Measurements from ENCODE around the gene YTHDF2. TPM values are rescaled to one million over a fixed set of nuclear protein-coding genes. Genes with fewer than 3 reads are reported as not detected.
"Not testable (repeated sequence)": the region's sequence is repeated elsewhere in the genome, so short reads cannot be mapped to it uniquely, and the experiment has no call there.

The YTHDF2 gene
- total RNA-seq, 1 donor from 2014 or later, result 81.2 TPM

DNA sequence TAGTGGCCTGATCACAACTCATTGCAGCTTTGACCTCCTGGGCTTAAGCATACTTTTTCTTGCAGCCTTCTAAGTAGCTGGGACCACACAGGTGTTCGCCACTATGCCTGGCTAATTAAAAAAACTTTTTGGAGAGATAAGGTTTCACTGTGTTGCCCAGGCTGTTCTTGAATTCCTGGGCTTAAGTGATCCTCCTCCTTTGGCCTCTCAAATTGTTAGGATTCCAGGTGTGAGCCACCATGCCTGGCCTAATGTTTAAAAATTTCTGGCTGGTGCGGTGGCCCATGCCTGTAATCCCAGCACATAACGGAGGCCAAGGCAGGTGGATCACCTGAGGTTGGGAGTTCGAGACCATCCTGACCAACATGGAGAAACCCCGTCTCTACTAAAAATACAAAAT is 24.4 kb downstream of the YTHDF2 start:
- ChIA-PET POLR2A (interaction anchor here (0.7 kb wide), 3 partner anchors 19 to 321 kb away, joined by 4 to 6 read pairs (median 4); no protein-coding TSS in a partner anchor), CTCF (no interaction called here)
- Mint-ChIP-seq H3K4me3 (no peak overlapping the region), H3K9me3 (no peaks in the 10 kb centered on the region), H3K27ac (no peak overlapping the region), H3K4me1 (peaks cover 28% of the 10 kb centered on the region), H3K27me3 (no peaks in the 10 kb centered on the region), H3K36me3 (ENCODE audit: low read depth) (peaks cover 47% of the 10 kb centered on the region)
- no peak for DNase-seq
- TF ChIP-seq, protein P1, sequence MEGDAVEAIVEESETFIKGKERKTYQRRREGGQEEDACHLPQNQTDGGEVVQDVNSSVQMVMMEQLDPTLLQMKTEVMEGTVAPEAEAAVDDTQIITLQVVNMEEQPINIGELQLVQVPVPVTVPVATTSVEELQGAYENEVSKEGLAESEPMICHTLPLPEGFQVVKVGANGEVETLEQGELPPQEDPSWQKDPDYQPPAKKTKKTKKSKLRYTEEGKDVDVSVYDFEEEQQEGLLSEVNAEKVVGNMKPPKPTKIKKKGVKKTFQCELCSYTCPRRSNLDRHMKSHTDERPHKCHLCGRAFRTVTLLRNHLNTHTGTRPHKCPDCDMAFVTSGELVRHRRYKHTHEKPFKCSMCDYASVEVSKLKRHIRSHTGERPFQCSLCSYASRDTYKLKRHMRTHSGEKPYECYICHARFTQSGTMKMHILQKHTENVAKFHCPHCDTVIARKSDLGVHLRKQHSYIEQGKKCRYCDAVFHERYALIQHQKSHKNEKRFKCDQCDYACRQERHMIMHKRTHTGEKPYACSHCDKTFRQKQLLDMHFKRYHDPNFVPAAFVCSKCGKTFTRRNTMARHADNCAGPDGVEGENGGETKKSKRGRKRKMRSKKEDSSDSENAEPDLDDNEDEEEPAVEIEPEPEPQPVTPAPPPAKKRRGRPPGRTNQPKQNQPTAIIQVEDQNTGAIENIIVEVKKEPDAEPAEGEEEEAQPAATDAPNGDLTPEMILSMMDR (IDR thresholded peaks at IDR 0.05), result no peak
- intact Hi-C loops (cut with micrococcal nuclease), result no loop called here
- no peak for ATAC-seq (ENCODE audit: low read depth)

DNA sequence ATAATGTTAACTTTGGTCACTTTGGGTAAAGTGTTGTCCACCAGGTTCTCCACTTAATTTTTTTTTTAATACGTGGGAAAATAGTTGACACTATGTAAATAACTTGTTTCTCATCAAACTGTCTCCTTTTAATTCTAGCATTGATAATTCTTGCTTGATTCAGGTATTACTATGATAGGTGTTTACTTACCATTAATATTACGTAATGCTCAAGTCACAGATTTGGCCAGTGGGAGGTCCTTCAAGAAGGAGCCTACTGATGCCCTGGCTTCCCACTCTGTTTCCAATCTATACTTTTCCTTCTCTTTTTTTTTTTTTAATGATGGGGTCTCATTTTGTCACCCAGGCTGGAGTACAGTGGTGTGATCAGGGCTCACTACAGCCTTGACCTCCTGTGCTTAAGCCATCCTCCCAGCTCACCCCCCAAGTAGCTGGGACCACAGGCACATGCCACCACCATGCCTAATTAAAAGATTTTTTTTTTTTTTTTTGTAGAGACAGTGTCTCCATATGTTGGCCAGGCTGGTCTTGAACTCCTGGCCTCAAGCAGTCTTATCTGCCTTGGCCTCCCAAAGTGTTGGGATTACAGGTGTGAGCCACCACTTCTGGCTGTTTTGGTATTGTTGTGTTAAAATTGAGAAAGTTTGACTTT is 29.9 kb downstream of the YTHDF2 start:
- Mint-ChIP-seq H3K9me3 (no peaks in the 10 kb centered on the region), H3K27me3 (no peaks in the 10 kb centered on the region), H3K4me3 (no peak overlapping the region), H3K27ac (no peak overlapping the region), H3K4me1 (peaks cover 22% of the 10 kb centered on the region), H3K36me3 (ENCODE audit: low read depth) (peaks cover 53% of the 10 kb centered on the region)
- ATAC-seq (ENCODE audit: low read depth) (no peak), DNase-seq (no peak)
- POLR2A ChIA-PET, result no interaction called here
- intact Hi-C loops (cut with micrococcal nuclease), result no loop called here
- CTCF ChIA-PET, result no interaction called here
- TF ChIP-seq, protein P1 (IDR thresholded peaks at IDR 0.05), result no peak

DNA sequence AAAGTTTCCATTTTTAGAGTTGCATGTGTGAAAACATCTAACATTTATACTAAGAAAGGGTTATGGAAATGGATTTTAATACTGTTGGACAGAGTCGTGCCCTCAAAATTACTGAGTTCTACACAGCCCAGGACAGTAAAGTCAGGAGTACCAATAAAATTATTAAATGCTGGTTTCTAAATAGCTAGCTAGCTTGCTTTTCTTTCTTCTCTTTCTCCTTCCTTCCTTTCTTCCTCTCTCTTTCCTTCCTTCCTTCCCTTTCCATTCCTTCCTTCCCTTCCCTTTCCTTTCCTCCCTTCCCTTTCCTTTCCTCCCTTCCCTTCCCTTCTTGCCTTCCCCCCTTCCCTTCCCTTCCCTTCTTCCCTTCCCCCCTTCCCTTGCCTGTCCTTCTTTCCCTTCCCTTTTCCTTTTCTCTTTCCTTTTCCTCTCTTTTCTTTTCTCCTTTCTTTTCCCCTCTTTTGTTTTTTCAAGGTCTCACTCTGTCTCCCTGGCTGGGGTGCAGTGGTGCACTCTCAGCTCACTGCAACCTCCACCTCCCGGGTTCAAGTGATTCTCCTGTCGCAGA is 33.9 kb downstream of the YTHDF2 start:
- TF ChIP-seq, protein P1 (IDR thresholded peaks at IDR 0.05), result no peak
- ChIA-PET CTCF (interaction anchor here (0.7 kb wide), 1 partner anchor 385 kb away, joined by 3 read pairs; no protein-coding TSS in a partner anchor), POLR2A (no interaction called here)
- DNase-seq, result no peak
- ATAC-seq (ENCODE audit: low read depth), result no peak
- peaks cover 20% of the 10 kb centered on the region for H3K4me1 Mint-ChIP-seq
- no peak overlapping the region for H3K27ac Mint-ChIP-seq
- no peak overlapping the region for H3K4me3 Mint-ChIP-seq
- no peaks in the 10 kb centered on the region for H3K9me3 Mint-ChIP-seq
- no peaks in the 10 kb centered on the region for H3K27me3 Mint-ChIP-seq
- intact Hi-C loops (cut with micrococcal nuclease), result no loop called here
- peaks cover 41% of the 10 kb centered on the region for H3K36me3 Mint-ChIP-seq (ENCODE audit: low read depth)

DNA sequence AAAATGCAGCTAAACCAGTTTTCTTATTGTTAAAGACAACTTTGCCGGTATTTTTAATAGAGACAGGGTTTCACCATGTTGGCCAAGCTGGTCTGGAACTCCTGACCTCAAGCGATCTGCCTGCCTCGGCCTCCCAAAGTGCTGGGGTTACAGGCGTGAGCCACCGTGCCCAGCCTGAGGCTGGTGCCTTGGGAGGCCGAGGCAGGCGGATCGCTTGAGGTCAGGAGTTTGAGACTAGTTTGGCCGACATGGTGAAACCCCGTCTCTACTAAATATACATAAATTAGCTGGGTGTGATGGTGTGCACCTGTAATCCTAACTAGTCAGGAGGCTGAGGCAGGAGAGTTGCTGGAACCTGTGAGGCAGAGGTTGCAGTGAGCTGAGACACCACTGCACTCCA is 35.2 kb downstream of the YTHDF2 start:
- Mint-ChIP-seq H3K4me1 (peaks cover 14% of the 10 kb centered on the region), H3K36me3 (ENCODE audit: low read depth) (peaks cover 30% of the 10 kb centered on the region)
- ATAC-seq (ENCODE audit: low read depth); H3K27me3 Mint-ChIP-seq; intact Hi-C loops (cut with micrococcal nuclease); DNase-seq; CTCF ChIA-PET; POLR2A ChIA-PET; H3K27ac Mint-ChIP-seq; H3K9me3 Mint-ChIP-seq; H3K4me3 Mint-ChIP-seq: not testable (repeated sequence)

DNA sequence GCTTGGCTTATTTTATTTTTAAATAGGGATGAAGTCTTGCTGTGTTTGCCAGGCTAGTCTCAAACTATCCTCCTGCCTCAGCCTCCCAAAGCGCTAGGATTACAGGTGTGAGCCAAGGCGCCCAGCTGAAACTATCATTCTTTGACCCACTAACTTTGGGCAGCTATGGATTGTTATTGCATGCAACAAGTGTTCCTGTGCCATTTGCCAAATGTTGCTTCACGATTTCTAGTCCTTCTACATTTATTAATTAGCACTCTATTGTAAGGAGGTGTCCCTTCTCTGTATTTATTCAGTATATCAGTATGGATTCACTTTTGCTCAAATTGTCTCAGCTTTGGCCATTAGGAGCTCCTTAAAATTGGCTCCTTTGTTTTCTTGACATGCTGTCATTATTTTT is 36.4 kb downstream of the YTHDF2 start:
- no peak overlapping the region for H3K27ac Mint-ChIP-seq

More for the DNA sequence above, 36.4 kb downstream of the YTHDF2 start:
- peaks cover 26% of the 10 kb centered on the region for H3K36me3 Mint-ChIP-seq (ENCODE audit: low read depth)
- no peaks in the 10 kb centered on the region for H3K9me3 Mint-ChIP-seq
- H3K4me3 Mint-ChIP-seq, result no peak overlapping the region
- peaks cover 13% of the 10 kb centered on the region for H3K4me1 Mint-ChIP-seq
- no peaks in the 10 kb centered on the region for H3K27me3 Mint-ChIP-seq
- DNase-seq (no peak), ATAC-seq (ENCODE audit: low read depth) (no peak)
- ChIA-PET POLR2A (no interaction called here), CTCF (no interaction called here)
- intact Hi-C loops (cut with micrococcal nuclease), result no loop called here
- TF ChIP-seq, protein P1 (IDR thresholded peaks at IDR 0.05), result no peak
